Upper lobe of right lung (tissue), 1 donor: Measurements from ENCODE around the gene CLDN18. TPM values are rescaled to one million over a fixed set of nuclear protein-coding genes. Genes with fewer than 3 reads are reported as not detected.
A peak's percentile ranks its signal among the peaks of the same experiment; 100 is the strongest.

Experiments
- ATAC-seq: fragments of 200-7000 bp; cut with Tn5 transposase; one replicate; pipeline ENCODE4 v1.9.1; 2020; ENCODE audit warnings: mild to moderate bottlenecking, moderate library complexity
- DNase-seq: peaks from one replicate; pipeline ENCODE4 v3.0.0-alpha.2; 2020
- H3K27ac ChIP-seq: fragments of 200-600 bp; one replicate; pipeline ENCODE4 v1.8.0; 2022
- H3K27me3 ChIP-seq: fragments of 200-600 bp; one replicate; pipeline ENCODE4 v1.8.0; 2022; ENCODE audit warnings: mild to moderate bottlenecking
- H3K36me3 ChIP-seq: fragments of 200-600 bp; one replicate; pipeline ENCODE4 v1.8.0; 2022
- H3K4me1 ChIP-seq: fragments of 200-600 bp; one replicate; pipeline ENCODE4 v1.8.0; 2022
- H3K4me3 ChIP-seq: fragments of 200-600 bp; one replicate; pipeline ENCODE4 v1.8.0; 2022; ENCODE audit warnings: mild to moderate bottlenecking
- H3K9me3 ChIP-seq: fragments of 200-600 bp; one replicate; pipeline ENCODE4 v1.8.0; 2022
- CTCF ChIP-seq: fragments of 200-600 bp; IDR thresholded peaks from one replicate; pipeline ENCODE4 v1.8.0; 2022; ENCODE audit warnings: antibody characterized with exemption
- intact Hi-C: fragments of 100-400 bp; cut with DNase I; formaldehyde crosslinking; loops from one replicate; pipeline ENCODE4 v1.11.0; 2022
- total RNA-seq: library from RNA; stranded (reverse); fragmentation: NEBNext Ultra II Directional; extraction: Animal tissue kit (Norgen Biotek cat#: 25700); gene quantifications from one replicate; pipeline ENCODE4 v1.2.1, GENCODE V29; 2021
- donor health status: DM: no; HTN: yes; CAD: no; lungs with severe emphysema.

Gene CLDN18
- total RNA-seq, 1 donor from 2014 or later, result 197 TPM

GRCh38 chr3:138033202-138033691, 23.3 kb downstream of the CLDN18 start:
- Histone ChIP-seq H3K9me3 (no peaks in the 10 kb centered on the region), H3K36me3 (no peaks in the 10 kb centered on the region), H3K4me1 (no peaks in the 10 kb centered on the region), H3K27me3 (no peaks in the 10 kb centered on the region), H3K4me3 (no peak overlapping the region), H3K27ac (no peak overlapping the region)
- DNase-seq (no peak), ATAC-seq (no peak)
- intact Hi-C loops, result no loop called here
- no peak for TF ChIP-seq CTCF

GRCh38 chr3:138034918-138035317, 25.0 kb downstream of the CLDN18 start:
- intact Hi-C loops, result no loop called here
- Histone ChIP-seq H3K4me1 (no peaks in the 10 kb centered on the region), H3K27me3 (no peaks in the 10 kb centered on the region), H3K4me3 (no peak overlapping the region), H3K36me3 (no peaks in the 10 kb centered on the region), H3K9me3 (no peaks in the 10 kb centered on the region), H3K27ac (no peak overlapping the region)
- TF ChIP-seq CTCF, result no peak
- no peak for ATAC-seq
- DNase-seq, result no peak

- TF ChIP-seq CTCF, result no peak
- Histone ChIP-seq H3K4me1 (no peaks in the 10 kb centered on the region), H3K36me3 (no peaks in the 10 kb centered on the region), H3K4me3 (no peak overlapping the region), H3K27ac (no peak overlapping the region), H3K9me3 (no peaks in the 10 kb centered on the region), H3K27me3 (no peaks in the 10 kb centered on the region)
- ATAC-seq (no peak), DNase-seq (no peak)
- intact Hi-C loops, result no loop called here
Observed at GRCh38 chr3:138036572-138036971, 26.6 kb downstream of the CLDN18 start.

GRCh38 chr3:138038725-138039462, 28.9 kb downstream of the CLDN18 start:
- DNase-seq (no peak), ATAC-seq (peak; percentile 90)
- Histone ChIP-seq H3K27me3 (no peaks in the 10 kb centered on the region), H3K9me3 (no peaks in the 10 kb centered on the region), H3K4me1 (no peaks in the 10 kb centered on the region), H3K4me3 (no peak overlapping the region), H3K27ac (no peak overlapping the region), H3K36me3 (no peaks in the 10 kb centered on the region)
- intact Hi-C loops, result no loop called here
- TF ChIP-seq CTCF, result no peak

GRCh38 chr3:138042043-138042442, 32.1 kb downstream of the CLDN18 start:
- peaks cover 3% of the 10 kb centered on the region for H3K4me1 ChIP-seq
- ATAC-seq (no peak), DNase-seq (no peak)
- intact Hi-C loops, result no loop called here
- H3K27ac ChIP-seq, result no peak overlapping the region
- no peaks in the 10 kb centered on the region for H3K36me3 ChIP-seq
- no peaks in the 10 kb centered on the region for H3K27me3 ChIP-seq
- no peaks in the 10 kb centered on the region for H3K9me3 ChIP-seq
- no peak for TF ChIP-seq CTCF
- no peak overlapping the region for H3K4me3 ChIP-seq
